ENCODE data around the gene CACNA2D4.

The CACNA2D4 gene

DNA sequence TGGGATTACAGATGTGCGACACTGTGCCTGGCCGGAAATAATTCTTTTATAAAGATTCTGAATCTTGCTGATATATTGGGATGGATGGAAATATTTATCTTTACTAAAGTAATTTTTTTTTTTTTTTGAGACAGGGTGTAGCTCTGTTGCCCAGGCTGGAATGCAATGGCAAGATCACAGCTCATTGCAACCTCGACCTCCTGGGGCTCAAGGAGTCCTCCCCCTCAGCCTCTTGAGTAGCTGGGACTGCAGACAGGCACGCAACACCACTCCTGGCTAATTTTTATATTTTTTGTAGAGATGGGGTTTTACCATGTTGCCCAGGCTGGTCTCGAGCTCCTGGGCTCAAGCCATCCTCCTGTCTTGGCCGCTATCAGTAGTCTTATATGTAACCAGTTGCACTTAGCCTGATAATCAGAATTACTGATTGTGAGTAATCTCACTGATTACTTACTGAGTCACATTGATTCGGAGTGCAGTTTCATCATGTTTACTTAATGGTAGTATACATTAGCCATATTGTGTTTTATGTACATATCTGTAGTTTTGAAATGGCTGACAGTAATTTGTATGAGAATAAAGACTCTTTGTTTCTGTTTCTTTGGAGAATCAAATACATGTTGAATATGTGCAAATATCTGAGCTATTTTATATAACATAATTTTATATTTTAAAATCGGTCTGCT lies 148.5 kb downstream of the CACNA2D4 start:
- in situ Hi-C loops (cut with HindIII; ENCODE audit: low sequenced_read_pairs): no loop called here
- no peak overlapping the region for H3K4me3 ChIP-seq (ENCODE audit: low read depth, low read length)
- TF ChIP-seq CTCF (IDR thresholded peaks at IDR 0.05; ENCODE audit: low read depth, low read length): no peak
- no peak for DNase-seq (ENCODE audit: low read depth, low spot score)

DNA sequence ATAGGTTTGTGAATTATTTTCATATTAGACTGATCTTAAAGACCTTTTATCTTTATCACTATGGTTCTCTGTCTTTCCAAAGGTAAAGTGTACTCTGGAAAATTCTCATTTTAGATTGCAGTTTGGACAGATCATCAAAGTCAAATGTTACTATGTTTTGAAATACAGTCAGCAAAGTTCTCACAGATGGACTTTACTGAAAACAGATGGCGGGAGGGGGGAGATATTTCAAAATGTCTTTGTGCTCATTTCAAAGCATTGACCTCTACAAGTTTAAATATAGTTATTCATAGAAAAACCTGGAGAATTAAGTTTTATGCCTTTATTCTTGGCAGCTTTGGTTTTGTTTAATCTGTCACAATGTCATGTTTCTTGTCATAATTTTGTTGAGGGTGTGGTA lies 149.8 kb downstream of the CACNA2D4 start:
- no peak overlapping the region for H3K4me3 ChIP-seq (ENCODE audit: low read depth, low read length)
- no peak for TF ChIP-seq CTCF (IDR thresholded peaks at IDR 0.05; ENCODE audit: low read depth, low read length)
- no peak for DNase-seq (ENCODE audit: low read depth, low spot score)
- in situ Hi-C loops (cut with HindIII; ENCODE audit: low sequenced_read_pairs): no loop called here

GRCh38 chr12:1767407-1768090 lies 150.9 kb downstream of the CACNA2D4 start:
- DNase-seq (ENCODE audit: low read depth, low spot score): no peak
- in situ Hi-C loops (cut with HindIII; ENCODE audit: low sequenced_read_pairs): no loop called here
- TF ChIP-seq CTCF (IDR thresholded peaks at IDR 0.05; ENCODE audit: low read depth, low read length): no peak
- no peak overlapping the region for H3K4me3 ChIP-seq (ENCODE audit: low read depth, low read length)

DNA sequence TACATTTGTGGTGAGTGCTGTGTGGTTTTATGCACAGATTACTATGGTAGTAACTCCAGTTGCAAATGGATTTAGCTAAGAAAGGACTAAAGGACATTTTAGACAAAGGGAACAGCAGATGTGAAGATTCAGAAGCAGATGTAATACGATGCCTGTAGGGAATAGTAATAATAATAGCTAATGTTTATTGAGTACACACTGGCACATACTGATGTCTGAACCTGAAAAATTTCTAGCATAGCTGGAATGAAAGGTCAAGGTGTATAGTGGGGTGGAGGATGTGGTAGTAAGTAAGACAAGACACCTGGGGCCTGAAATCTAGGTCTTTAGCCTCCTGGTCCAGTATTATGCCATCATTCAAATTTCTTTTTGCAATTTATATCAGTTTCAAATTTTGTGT lies 152.3 kb downstream of the CACNA2D4 start:
- H3K4me3 ChIP-seq (ENCODE audit: low read depth, low read length): no peak overlapping the region
- in situ Hi-C loops (cut with HindIII; ENCODE audit: low sequenced_read_pairs): no loop called here
- DNase-seq (ENCODE audit: low read depth, low spot score): no peak
- TF ChIP-seq CTCF (IDR thresholded peaks at IDR 0.05; ENCODE audit: low read depth, low read length): no peak

- H3K4me3 ChIP-seq (ENCODE audit: low read depth, low read length): no peak overlapping the region
- no peak for DNase-seq (ENCODE audit: low read depth, low spot score)
- no peak for TF ChIP-seq CTCF (IDR thresholded peaks at IDR 0.05; ENCODE audit: low read depth, low read length)
- in situ Hi-C loops (cut with HindIII; ENCODE audit: low sequenced_read_pairs): no loop called here
Measured at GRCh38 chr12:1763153-1763552, 155.3 kb downstream of the CACNA2D4 start.

- in situ Hi-C loops (cut with HindIII; ENCODE audit: low sequenced_read_pairs): no loop called here
- TF ChIP-seq CTCF (IDR thresholded peaks at IDR 0.05; ENCODE audit: low read depth, low read length): no peak
- DNase-seq (ENCODE audit: low read depth, low spot score): no peak
- no peak overlapping the region for H3K4me3 ChIP-seq (ENCODE audit: low read depth, low read length)
Measured at GRCh38 chr12:1761857-1762256, 156.6 kb downstream of the CACNA2D4 start.

Measured in astrocyte of the spinal cord (primary cell).